ENCODE measurements around the gene NTM.

DNA sequence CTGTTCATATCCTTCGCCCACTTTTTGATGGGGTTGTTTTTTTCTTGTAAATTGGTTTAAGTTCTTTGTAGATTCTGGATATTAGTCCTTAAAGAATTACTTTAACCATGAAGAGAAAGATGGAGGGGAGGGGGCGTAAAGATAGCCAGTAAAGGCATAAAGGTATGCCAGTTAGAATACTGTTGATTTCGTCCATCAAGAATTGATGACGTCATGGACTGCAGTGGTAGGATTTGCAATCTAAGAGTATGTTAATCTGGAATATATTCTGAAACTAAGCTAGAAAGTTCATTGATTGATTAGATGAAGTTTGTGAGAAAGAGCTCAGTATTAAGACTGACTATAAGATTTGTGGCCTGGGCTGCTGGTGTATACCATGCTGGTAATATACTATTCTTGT is 856.1 kb downstream of the NTM start:
- TF ChIP-seq CTCF (IDR thresholded peaks at IDR 0.05): no peak
- no peak for TF ChIP-seq POLR2A (IDR thresholded peaks at IDR 0.05)

Data from esophagus squamous epithelium (tissue), 4 donors.